K562 (cell line): Measurements from ENCODE around the gene ADCY6. TPM values are rescaled to one million over a fixed set of nuclear protein-coding genes. Genes with fewer than 3 reads are reported as not detected.

Experiments used
- HSF4 ChIP-seq: fragments of 250-450 bp; sonication (Bioruptor Pico); IDR thresholded peaks from 2 replicates; pipeline ENCODE4 v2.1.2; 2022; ENCODE audit warnings: mild to moderate bottlenecking, moderate library complexity, borderline replicate concordance
- LARP7 ChIP-seq: fragments of 450-650 bp; IDR thresholded peaks from 2 replicates; pipeline ENCODE4 v1.6.1; 2016
- NBN ChIP-seq: fragments of 450-650 bp; IDR thresholded peaks from 2 replicates; pipeline ENCODE4 v1.6.1; 2016; ENCODE audit warnings: low read depth, mild to moderate bottlenecking
- RBM25 ChIP-seq: fragments of 200-400 bp; formaldehyde crosslinking; IDR thresholded peaks from 2 replicates; pipeline ENCODE4 v1.6.1; 2018; ENCODE audit warnings: low read length, low read depth, moderate library complexity; ENCODE audit not compliant: severe bottlenecking
- SRF ChIP-seq, 2 experiments: fragments of 250-450, 450-650 bp in 1 of 2; sonication (Bioruptor Pico) in 1 of 2; sonication (generic) in 1 of 2; formaldehyde crosslinking; IDR thresholded peaks; 2 replicates each; pipeline versions ENCODE4 v1.5.0 to v1.5.1; 2020 to 2022; ENCODE audit warnings: mild to moderate bottlenecking in 1 of 2, missing genetic modification reagents in 1 of 2
- ZNF274 ChIP-seq: IDR thresholded peaks from 2 replicates; pipeline ENCODE4 v1.6.1; 2011; ENCODE audit warnings: low read depth, mild to moderate bottlenecking, low read length, moderate library complexity, borderline replicate concordance
- ZNF316 ChIP-seq: fragments of 450-650 bp; IDR thresholded peaks from 2 replicates; pipeline ENCODE4 v1.6.1; 2016
- ZNF395 ChIP-seq: fragments of 200-800 bp; sonication (Bioruptor generic); IDR thresholded peaks from 2 replicates; pipeline ENCODE4 v1.6.1; 2017; ENCODE audit warnings: missing genetic modification characterization, missing compliant biosample characterization
- ZNF583 ChIP-seq: fragments of 250-450 bp; sonication (Bioruptor Pico); IDR thresholded peaks from 2 replicates; pipeline ENCODE4 v1.4.0; 2020
- polyA plus RNA-seq, 8 experiments: library from polyadenylated mRNA; depleted of rRNA in 4 of 8; stranded (reverse) in 5 of 8; unstranded in 3 of 8; fragments of >200 nt; fragmentation: Nextera tagmentation in 2 of 8; fragmentation: Illumina TruSeq in 1 of 8; extraction: Ambion mirVana in 2 of 8; extraction: Trizol in 1 of 8; gene quantifications; 2 replicates each; pipeline versions ENCODE4 v1.2.1 to v1.2.3, GENCODE V29; 2011 to 2014; ENCODE audit warnings: inconsistent platforms in 1 of 8, missing spikeins in 1 of 8
- total RNA-seq, 7 experiments: library from RNA; depleted of rRNA in 6 of 7; stranded (reverse); fragments of >200 nt in 6 of 7; fragmentation: Illumina TruSeq in 2 of 7; extraction: Trizol in 2 of 7; gene quantifications; 2 replicates each; pipeline versions ENCODE4 v1.2.1 to v1.2.3, GENCODE V29; 2011 to 2021; ENCODE audit warnings: low replicate concordance in 1 of 7

The ADCY6 gene
- total and polyA plus RNA-seq, 9 of the 15 experiments (the other 6 are each of a cell fraction or from before 2014, with no cell fraction given), result 0.01 to 1.0 (median 0.53) TPM

GRCh38 chr12:48717252-48717695, 71.6 kb downstream of the ADCY6 start (continued):
- no peak for TF ChIP-seq ZNF583 (CRISPR knock-in tag)
- peak; percentile 21; the same call in 1 of the 2 replicates for TF ChIP-seq NBN
- no peak; the same call in 1 of the 2 replicates for TF ChIP-seq ZNF316
- TF ChIP-seq ZNF274, result no peak
- TF ChIP-seq HSF4 (CRISPR knock-in tag), result no peak
- TF ChIP-seq RBM25, result no peak
- no peak for TF ChIP-seq ZNF395 (CRISPR knock-in tag)
- peak; percentile 91 for TF ChIP-seq LARP7
- TF ChIP-seq SRF (CRISPR knock-in tag; IDR thresholded peaks at IDR 0.05), result peak in 1 of 2 experiments; percentile 15; a peak in 1 of 4 replicates
